ENCODE results near the gene IL25. TPM values are rescaled to one million over a fixed set of nuclear protein-coding genes. Genes with fewer than 3 reads are reported as not detected.
"Not testable (repeated sequence)": the region's sequence is repeated elsewhere in the genome, so short reads cannot be mapped to it uniquely, and the experiment has no call there.

IL25 gene
- total RNA-seq, 1 donor from 2014 or later = not detected

- TF ChIP-seq CTCF (IDR thresholded peaks at IDR 0.05; ENCODE audit: partially characterized antibody, unreplicated experiment) = no peak
- Mint-ChIP-seq H3K4me3 (ENCODE audit: unreplicated experiment) (no peak overlapping the region), H3K36me3 (ENCODE audit: unreplicated experiment) (no peaks in the 10 kb centered on the region), H3K27ac (ENCODE audit: unreplicated experiment) (no peak overlapping the region), H3K4me1 (ENCODE audit: low read depth, unreplicated experiment) (no peaks in the 10 kb centered on the region), H3K27me3 (ENCODE audit: unreplicated experiment) (peaks cover 7% of the 10 kb centered on the region), H3K9me3 (ENCODE audit: unreplicated experiment) (peaks cover 4% of the 10 kb centered on the region)
- no peak for DNase-seq
Observed at GRCh38 chr14:23396781-23397407, 24.3 kb downstream of the IL25 start.

- Mint-ChIP-seq H3K27me3 (ENCODE audit: unreplicated experiment) (peaks cover 9% of the 10 kb centered on the region), H3K27ac (ENCODE audit: unreplicated experiment) (no peak overlapping the region), H3K9me3 (ENCODE audit: unreplicated experiment) (peaks cover 4% of the 10 kb centered on the region), H3K4me1 (ENCODE audit: low read depth, unreplicated experiment) (no peaks in the 10 kb centered on the region), H3K4me3 (ENCODE audit: unreplicated experiment) (no peak overlapping the region), H3K36me3 (ENCODE audit: unreplicated experiment) (no peaks in the 10 kb centered on the region)
- no peak for TF ChIP-seq CTCF (IDR thresholded peaks at IDR 0.05; ENCODE audit: partially characterized antibody, unreplicated experiment)
- DNase-seq = no peak
Observed at GRCh38 chr14:23398348-23398747, 25.7 kb downstream of the IL25 start.

GRCh38 chr14:23399136-23399535, 26.5 kb downstream of the IL25 start:
- no peak for DNase-seq
- no peak for TF ChIP-seq CTCF (IDR thresholded peaks at IDR 0.05; ENCODE audit: partially characterized antibody, unreplicated experiment)
- H3K36me3 Mint-ChIP-seq (ENCODE audit: unreplicated experiment) = no peaks in the 10 kb centered on the region
- no peak overlapping the region for H3K4me3 Mint-ChIP-seq (ENCODE audit: unreplicated experiment)
- no peaks in the 10 kb centered on the region for H3K4me1 Mint-ChIP-seq (ENCODE audit: low read depth, unreplicated experiment)
- H3K27me3 Mint-ChIP-seq (ENCODE audit: unreplicated experiment) = peaks cover 9% of the 10 kb centered on the region
- no peak overlapping the region for H3K27ac Mint-ChIP-seq (ENCODE audit: unreplicated experiment)
- H3K9me3 Mint-ChIP-seq (ENCODE audit: unreplicated experiment) = peaks cover 8% of the 10 kb centered on the region

- Mint-ChIP-seq H3K27me3 (ENCODE audit: unreplicated experiment) (peaks cover 9% of the 10 kb centered on the region), H3K4me3 (ENCODE audit: unreplicated experiment) (no peak overlapping the region), H3K27ac (ENCODE audit: unreplicated experiment) (no peak overlapping the region), H3K4me1 (ENCODE audit: low read depth, unreplicated experiment) (no peaks in the 10 kb centered on the region), H3K9me3 (ENCODE audit: unreplicated experiment) (peaks cover 7% of the 10 kb centered on the region), H3K36me3 (ENCODE audit: unreplicated experiment) (no peaks in the 10 kb centered on the region)
- no peak for DNase-seq
- no peak for TF ChIP-seq CTCF (IDR thresholded peaks at IDR 0.05; ENCODE audit: partially characterized antibody, unreplicated experiment)
Observed at GRCh38 chr14:23399591-23399990, 27.0 kb downstream of the IL25 start.

- not testable (repeated sequence) for DNase-seq; H3K9me3 Mint-ChIP-seq (ENCODE audit: unreplicated experiment); H3K27ac Mint-ChIP-seq (ENCODE audit: unreplicated experiment); H3K4me3 Mint-ChIP-seq (ENCODE audit: unreplicated experiment); H3K27me3 Mint-ChIP-seq (ENCODE audit: unreplicated experiment); H3K36me3 Mint-ChIP-seq (ENCODE audit: unreplicated experiment); H3K4me1 Mint-ChIP-seq (ENCODE audit: low read depth, unreplicated experiment)
Observed at GRCh38 chr14:23400496-23401149, 28.0 kb downstream of the IL25 start.

All from glutamatergic neuron (in vitro differentiated cells).